RWPE2 (cell line): ENCODE results near the gene SGO2.

Experiments used
- ATAC-seq: fragments of 200-7000 bp; cut with Tn5 transposase; 3 replicates; pipeline ENCODE4 v1.9.1; 2021; ENCODE audit warnings: low read depth
- DNase-seq: peaks from one replicate; pipeline ENCODE4 v3.0.0-alpha.2; 2020; ENCODE audit warnings: low spot score
- H3K27ac ChIP-seq: fragments of 450-650 bp; 2 replicates; pipeline ENCODE4 v1.5.1; 2017; ENCODE audit warnings: mild to moderate bottlenecking; ENCODE audit not compliant: poor library complexity, severe bottlenecking
- H3K27me3 ChIP-seq: fragments of 250-450 bp; sonication (Bioruptor Pico); 2 replicates; pipeline ENCODE4 v1.5.1; 2021; ENCODE audit warnings: mild to moderate bottlenecking, moderate library complexity; ENCODE audit not compliant: insufficient read depth, poor library complexity, severe bottlenecking
- H3K36me3 ChIP-seq: fragments of 250-450 bp; sonication (Bioruptor Pico); 2 replicates; pipeline ENCODE4 v1.5.1; 2020; ENCODE audit warnings: low read depth, mild to moderate bottlenecking, moderate library complexity
- H3K4me1 ChIP-seq: fragments of 250-450 bp; sonication (Bioruptor Pico); 2 replicates; pipeline ENCODE4 v1.5.1; 2021; ENCODE audit warnings: mild to moderate bottlenecking, moderate library complexity; ENCODE audit not compliant: insufficient read depth, poor library complexity, severe bottlenecking
- H3K4me3 ChIP-seq: fragments of 250-450 bp; sonication (Bioruptor Pico); 2 replicates; pipeline ENCODE4 v1.5.1; 2021; ENCODE audit warnings: mild to moderate bottlenecking, moderate library complexity; ENCODE audit not compliant: severe bottlenecking
- H3K9me3 ChIP-seq: fragments of 250-450 bp; sonication (Bioruptor Pico); 2 replicates; pipeline ENCODE4 v1.5.1; 2021; ENCODE audit warnings: mild to moderate bottlenecking, moderate library complexity; ENCODE audit not compliant: severe bottlenecking
- CTCF ChIP-seq: fragments of 450-650 bp; IDR thresholded peaks from one replicate; pipeline ENCODE4 v1.5.1; 2017; ENCODE audit warnings: mild to moderate bottlenecking, moderate library complexity; ENCODE audit not compliant: poor library complexity, severe bottlenecking

Gene SGO2

GRCh38 chr2:200482194-200482593, 43.8 kb upstream of the SGO2 start:
- Histone ChIP-seq H3K36me3 (peaks cover 12% of the 10 kb centered on the region), H3K4me1 (peaks cover 37% of the 10 kb centered on the region), H3K27me3 (no peaks in the 10 kb centered on the region), H3K27ac (no peak overlapping the region), H3K4me3 (no peak overlapping the region), H3K9me3 (no peaks in the 10 kb centered on the region)
- no peak for TF ChIP-seq CTCF
- no peak for ATAC-seq
- no peak for DNase-seq

- ATAC-seq (peak; percentile 67), DNase-seq (no peak)
- TF ChIP-seq CTCF, result peak; percentile 82
- H3K27me3 ChIP-seq, result no peaks in the 10 kb centered on the region
- no peak overlapping the region for H3K4me3 ChIP-seq
- no peak overlapping the region for H3K27ac ChIP-seq
- 0 out of 2 replicates have a peak, but pooled peaks cover 4% of the 10 kb centered on the region for H3K36me3 ChIP-seq
- no peaks in the 10 kb centered on the region for H3K9me3 ChIP-seq
- peaks cover 37% of the 10 kb centered on the region for H3K4me1 ChIP-seq
Observed at GRCh38 chr2:200483729-200484198, 42.2 kb upstream of the SGO2 start.

- no peak overlapping the region for H3K4me3 ChIP-seq
- ATAC-seq (no peak), DNase-seq (no peak)
- TF ChIP-seq CTCF, result no peak
- H3K36me3 ChIP-seq, result 0 out of 2 replicates have a peak, but pooled peaks cover 6% of the 10 kb centered on the region
- H3K4me1 ChIP-seq, result peaks cover 26% of the 10 kb centered on the region
- H3K9me3 ChIP-seq, result no peaks in the 10 kb centered on the region
- no peak overlapping the region for H3K27ac ChIP-seq
- no peaks in the 10 kb centered on the region for H3K27me3 ChIP-seq
Observed at GRCh38 chr2:200484934-200485333, 41.1 kb upstream of the SGO2 start.

GRCh38 chr2:200486529-200486928, 39.5 kb upstream of the SGO2 start:
- TF ChIP-seq CTCF, result no peak
- Histone ChIP-seq H3K27ac (peak overlapping the region; percentile 33), H3K9me3 (no peaks in the 10 kb centered on the region), H3K4me1 (peaks cover 14% of the 10 kb centered on the region), H3K36me3 (peaks cover 6% of the 10 kb centered on the region; the same call in 1 of the 2 replicates), H3K4me3 (no peak overlapping the region), H3K27me3 (no peaks in the 10 kb centered on the region)
- ATAC-seq (peak; percentile 64), DNase-seq (no peak)

- no peak for ATAC-seq
- Histone ChIP-seq H3K9me3 (no peaks in the 10 kb centered on the region), H3K27me3 (no peaks in the 10 kb centered on the region), H3K36me3 (peaks cover 23% of the 10 kb centered on the region), H3K27ac (no peak overlapping the region), H3K4me1 (peaks cover 14% of the 10 kb centered on the region), H3K4me3 (no peak overlapping the region)
- DNase-seq, result no peak
- no peak for TF ChIP-seq CTCF
Observed at GRCh38 chr2:200488169-200488568, 37.8 kb upstream of the SGO2 start.
